A549 (cell line): ENCODE data around the gene NCAM2. TPM values are rescaled to one million over a fixed set of nuclear protein-coding genes. Genes with fewer than 3 reads are reported as not detected.

Experiments used
- ATAC-seq, 2 experiments: fragments of 200-7000 bp in 1 of 2; fragments of >200 bp in 1 of 2; cut with Nextera tagmentation in 1 of 2; cut with Tn5 transposase in 1 of 2; 3 replicates each; pipeline versions ENCODE4 v1.8.0 to v1.9.1; 2018 to 2020; ENCODE audit warnings: mild to moderate bottlenecking in 1 of 2, moderate library complexity in 1 of 2
- CTCF ChIA-PET: fragments of 300-600 bp; sonication (Branson Sonifier 250); formaldehyde crosslinking; extraction: SDS; loops from one replicate; lab custom pipeline; 2021; ENCODE audit warnings: antibody characterized with exemption, inconsistent platforms; lab: Yijun Ruan, JAX
- POLR2A ChIA-PET: fragments of 350-600 bp; formaldehyde crosslinking; extraction: SDS; loops from one replicate; lab custom pipeline; 2021; ENCODE audit warnings: antibody characterized with exemption, inconsistent platforms; lab: Yijun Ruan, JAX
- DNase-seq, 2 experiments: peaks; one replicate each; pipeline versions ENCODE4 v3.0.0 to v3.0.0-alpha.2; 2011 to 2016; ENCODE audit warnings: low read depth in 1 of 2, low spot score in 1 of 2
- FAIRE-seq: peaks from 2 replicates; lab custom pipeline; 2011; peaks lifted over from hg19 to GRCh38; lab: Jason Lieb, UNC
- H3K27ac ChIP-seq, 2 experiments: fragments of >200 bp; sonication (Bioruptor Twin); formaldehyde crosslinking; 3 replicates each; pipeline ENCODE4 v1.5.1; 2016 to 2017
- H3K4me1 ChIP-seq: fragments of >200 bp; sonication (Bioruptor Twin); formaldehyde crosslinking; 3 replicates; pipeline ENCODE4 v1.6.1; 2016
- H3K4me2 ChIP-seq: fragments of >200 bp; sonication (Bioruptor Twin); formaldehyde crosslinking; 3 replicates; pipeline ENCODE4 v1.6.1; 2016
- H3K4me3 ChIP-seq: fragments of >200 bp; sonication (Bioruptor Twin); formaldehyde crosslinking; 3 replicates; pipeline ENCODE4 v1.5.1; 2016
- H3K9me3 ChIP-seq: fragments of >200 bp; sonication (Bioruptor Twin); formaldehyde crosslinking; 3 replicates; pipeline ENCODE4 v1.6.1; 2016
- ATOH8 ChIP-seq: fragments of 250-450 bp; sonication (Bioruptor Pico); IDR thresholded peaks from 2 replicates; pipeline ENCODE4 v1.5.0; 2020; ENCODE audit warnings: low read depth, mild to moderate bottlenecking, moderate library complexity
- CEBPB ChIP-seq, 2 experiments: fragments of >200 bp in 1 of 2; sonication (Bioruptor Twin) in 1 of 2; formaldehyde crosslinking in 1 of 2; IDR thresholded peaks; 2 replicates each; pipeline ENCODE4 v1.6.1; 2012 to 2016
- CHD2 ChIP-seq: fragments of 150-350 bp; IDR thresholded peaks from 2 replicates; pipeline ENCODE4 v1.6.1; 2014; ENCODE audit warnings: low read length; ENCODE audit not compliant: partially characterized antibody
- ELK1 ChIP-seq: fragments of 150-350 bp; IDR thresholded peaks from 2 replicates; pipeline ENCODE4 v1.6.1; 2014; ENCODE audit warnings: low read depth, mild to moderate bottlenecking, low read length
- GATA3 ChIP-seq: IDR thresholded peaks from 2 replicates; pipeline ENCODE4 v1.6.1; 2012; ENCODE audit warnings: borderline replicate concordance
- HES2 ChIP-seq: fragments of >200 bp; sonication (Bioruptor Twin); formaldehyde crosslinking; IDR thresholded peaks from 2 replicates; pipeline ENCODE4 v1.6.1; 2016
- HOXB13 ChIP-seq: fragments of 250-450 bp; sonication (Bioruptor Pico); IDR thresholded peaks from 2 replicates; pipeline ENCODE4 v1.5.0; 2020; ENCODE audit warnings: low read depth, mild to moderate bottlenecking, moderate library complexity
- HOXB5 ChIP-seq: fragments of 250-450 bp; sonication (Bioruptor Pico); IDR thresholded peaks from 2 replicates; pipeline ENCODE4 v1.5.0; 2020; ENCODE audit warnings: mild to moderate bottlenecking, moderate library complexity
- KDM5A ChIP-seq: fragments of 200-600 bp; sonication (generic); IDR thresholded peaks from 2 replicates; pipeline ENCODE4 v1.6.1; 2016; ENCODE audit warnings: antibody characterized with exemption, mild to moderate bottlenecking
- MAFK ChIP-seq: fragments of 450-650 bp; IDR thresholded peaks from 2 replicates; pipeline ENCODE4 v1.6.1; 2014; ENCODE audit not compliant: partially characterized antibody
- MAX ChIP-seq: IDR thresholded peaks from 2 replicates; pipeline ENCODE4 v1.6.1; 2012
- MYC ChIP-seq: IDR thresholded peaks from 2 replicates; pipeline ENCODE4 v1.6.1; 2012; ENCODE audit warnings: mild to moderate bottlenecking, inconsistent platforms, low read length, improper control_type of control experiment, borderline replicate concordance
- NFE2L2 ChIP-seq: fragments of 150-350 bp; conservative IDR thresholded peaks from 2 replicates; pipeline ENCODE4 v1.6.1; 2014; ENCODE audit warnings: low read length
- NPAS2 ChIP-seq: fragments of 250-450 bp; sonication (Bioruptor Pico); IDR thresholded peaks from 2 replicates; pipeline ENCODE4 v1.8.0; 2022; ENCODE audit warnings: mild to moderate bottlenecking, moderate library complexity, borderline replicate concordance
- PBX3 ChIP-seq: IDR thresholded peaks from 2 replicates; pipeline ENCODE4 v1.6.1; 2012
- POLR2AphosphoS2 ChIP-seq: conservative IDR thresholded peaks from 2 replicates; pipeline ENCODE4 v1.6.1; 2012; ENCODE audit warnings: low read length, improper control_type of control experiment, inconsistent platforms
- RAD21 ChIP-seq, 2 experiments: fragments of >200 bp in 1 of 2; sonication (Bioruptor Twin) in 1 of 2; formaldehyde crosslinking in 1 of 2; IDR thresholded peaks in 1 of 2; conservative IDR thresholded peaks in 1 of 2; 2 replicates in 1 of 2; 3 replicates in 1 of 2; pipeline ENCODE4 v1.6.1; 2012 to 2018; ENCODE audit warnings: inconsistent platforms in 1 of 2
- RFX5 ChIP-seq: fragments of 450-650 bp; IDR thresholded peaks from 2 replicates; pipeline ENCODE4 v1.7.1; 2014; ENCODE audit warnings: antibody characterized with exemption, mild to moderate bottlenecking, moderate library complexity
- SREBF2 ChIP-seq: fragments of 450-650 bp; IDR thresholded peaks from 2 replicates; pipeline ENCODE4 v1.6.1; 2014; ENCODE audit warnings: mild to moderate bottlenecking, moderate library complexity
- USF2 ChIP-seq: fragments of 450-650 bp; IDR thresholded peaks from 2 replicates; pipeline ENCODE4 v1.6.1; 2014; ENCODE audit warnings: antibody characterized with exemption
- ZC3H11A ChIP-seq: fragments of 450-650 bp; IDR thresholded peaks from 2 replicates; pipeline ENCODE4 v1.6.1; 2014; ENCODE audit warnings: antibody characterized with exemption, mild to moderate bottlenecking
- ZNF302 ChIP-seq: fragments of 250-450 bp; sonication (Bioruptor Pico); IDR thresholded peaks from 2 replicates; pipeline ENCODE4 v1.9.0; 2021; ENCODE audit warnings: inconsistent platforms, mild to moderate bottlenecking, moderate library complexity
- ZSCAN20 ChIP-seq: fragments of 250-450 bp; sonication (Bioruptor Pico); IDR thresholded peaks from 2 replicates; pipeline ENCODE4 v1.8.0; 2022; ENCODE audit warnings: mild to moderate bottlenecking, moderate library complexity
- WGBS: methylation state at CpG from one replicate; pipeline ENCODE4 v1.1.6; 2017; ENCODE audit errors: missing lambda C conversion rate; 5-methylcytosine and 5-hydroxymethylcytosine counted together
- polyA plus RNA-seq, 4 experiments: library from polyadenylated mRNA; depleted of rRNA in 3 of 4; stranded (reverse); fragments of >200 nt; fragmentation: RNase III in 1 of 4; extraction: RNeasy Plus Mini Kit Qiagen cat#74134 plus additional on column Dnase treatment in 1 of 4; gene quantifications; 2 replicates in 3 of 4; 3 replicates in 1 of 4; pipeline ENCODE4 v1.2.3, GENCODE V29; 2011 to 2017

The NCAM2 gene
- polyA plus RNA-seq, 2 of the 4 experiments (the other 2 are of a cell fraction) = not detected

GRCh38 chr21:21156397-21156796 lies 158.2 kb downstream of the NCAM2 start:
- H3K4me3 ChIP-seq = no peak overlapping the region
- DNase-seq (no peak), ATAC-seq (no peak), FAIRE-seq (no peak)
- no peaks in the 10 kb centered on the region for H3K4me1 ChIP-seq
- no peak overlapping the region for H3K27ac ChIP-seq
- ChIA-PET CTCF (no interaction called here), POLR2A (no interaction called here)
- TF ChIP-seq KDM5A (no peak), GATA3 (no peak), MAX (no peak)
- H3K9me3 ChIP-seq = no peaks in the 10 kb centered on the region
- H3K4me2 ChIP-seq = no peak overlapping the region

GRCh38 chr21:21156957-21157356 lies 158.7 kb downstream of the NCAM2 start:
- ChIA-PET CTCF (no interaction called here), POLR2A (no interaction called here)
- Histone ChIP-seq H3K4me1 (no peaks in the 10 kb centered on the region), H3K4me2 (no peak overlapping the region), H3K9me3 (no peaks in the 10 kb centered on the region), H3K27ac (no peak overlapping the region), H3K4me3 (no peak overlapping the region)
- no peak for ATAC-seq
- no peak for TF ChIP-seq ELK1
- TF ChIP-seq POLR2AphosphoS2 = no peak
- TF ChIP-seq PBX3 = no peak
- DNase-seq = no peak
- FAIRE-seq = no peak
- WGBS = under 1% methylated on average over 4 of the region's 4 CpGs

- Histone ChIP-seq H3K4me3 (no peak overlapping the region), H3K4me2 (no peak overlapping the region), H3K4me1 (no peaks in the 10 kb centered on the region), H3K27ac (no peak overlapping the region), H3K9me3 (no peaks in the 10 kb centered on the region)
- CTCF ChIA-PET = no interaction called here
- DNase-seq (no peak), FAIRE-seq (no peak), ATAC-seq (no peak)
- POLR2A ChIA-PET = no interaction called here
- TF ChIP-seq MYC (no peak), CHD2 (no peak), MAFK (no peak), RFX5 (no peak), USF2 (no peak), NFE2L2 (no peak), ZC3H11A (no peak), RAD21 (conservative IDR thresholded peaks at IDR 0.05 in 1 of 2, IDR thresholded peaks at IDR 0.05 in 1 of 2) (no peak), HOXB13 (CRISPR knock-in tag) (no peak), ZSCAN20 (CRISPR knock-in tag) (no peak), ZNF302 (CRISPR knock-in tag) (no peak), ATOH8 (CRISPR knock-in tag) (no peak), NPAS2 (CRISPR knock-in tag) (no peak), POLR2AphosphoS2 (no peak), HOXB5 (CRISPR knock-in tag) (no peak), ELK1 (no peak), HES2 (no peak), CEBPB (IDR thresholded peaks at IDR 0.05) (no peak), GATA3 (no peak), SREBF2 (no peak)
- WGBS = 34% methylated on average over 12 of the region's 12 CpGs
Measured at GRCh38 chr21:21158376-21158918, 160.2 kb downstream of the NCAM2 start.
